Cardiac muscle cell (in vitro differentiated cells and primary cell): ENCODE data around the gene SYNJ1. TPM values are rescaled to one million over a fixed set of nuclear protein-coding genes. Genes with fewer than 3 reads are reported as not detected.

ENCODE experiments used
- DNase-seq, 2 donors: peaks; one replicate each; pipeline versions ENCODE4 v3.0.0 to v3.0.0-alpha.2; 2010 to 2017; ENCODE audit warnings: low read depth in 1 of 2, low spot score in 1 of 2
- H3K27ac ChIP-seq: fragments of 200-600 bp; sonication (generic); 2 replicates; pipeline ENCODE4 v1.5.1; 2016
- H3K27me3 ChIP-seq: fragments of 200-600 bp; sonication (generic); 2 replicates; pipeline ENCODE4 v1.6.0; 2016; ENCODE audit warnings: control low read depth
- H3K36me3 ChIP-seq: fragments of 200-600 bp; sonication (generic); 2 replicates; pipeline ENCODE4 v1.5.1; 2016; ENCODE audit warnings: control low read depth
- H3K4me1 ChIP-seq: fragments of 200-600 bp; sonication (generic); 2 replicates; pipeline ENCODE4 v1.8.1; 2017; ENCODE audit warnings: low read depth, mild to moderate bottlenecking, mixed run types
- H3K4me3 ChIP-seq: fragments of 200-600 bp; sonication (generic); 2 replicates; pipeline ENCODE4 v1.5.1; 2016; ENCODE audit warnings: mild to moderate bottlenecking
- H3K9me3 ChIP-seq: fragments of 200-600 bp; sonication (generic); 2 replicates; pipeline ENCODE4 v1.5.1; 2017; ENCODE audit warnings: low read depth, mild to moderate bottlenecking, control low read depth
- polyA plus RNA-seq: library from polyadenylated mRNA; unstranded; fragments of >200 nt; fragmentation: Nextera tagmentation; extraction: Ambion mirVana; gene quantifications from 2 replicates; pipeline ENCODE4 v1.2.1, GENCODE V29; 2016
- total RNA-seq: library from RNA; depleted of rRNA; stranded (reverse); fragments of >200 nt; gene quantifications from 2 replicates; pipeline ENCODE4 v1.2.3, GENCODE V29; 2016
- TF ChIP-seq, protein P1 (sequence below): IDR thresholded peaks from 2 replicates; pipeline ENCODE4 v1.5.1; 2012; ENCODE audit warnings: low read depth, mild to moderate bottlenecking, low read length

The SYNJ1 gene
- total and polyA plus RNA-seq, 2 experiments from 2014 or later: 5.9 to 10.0 TPM

DNA sequence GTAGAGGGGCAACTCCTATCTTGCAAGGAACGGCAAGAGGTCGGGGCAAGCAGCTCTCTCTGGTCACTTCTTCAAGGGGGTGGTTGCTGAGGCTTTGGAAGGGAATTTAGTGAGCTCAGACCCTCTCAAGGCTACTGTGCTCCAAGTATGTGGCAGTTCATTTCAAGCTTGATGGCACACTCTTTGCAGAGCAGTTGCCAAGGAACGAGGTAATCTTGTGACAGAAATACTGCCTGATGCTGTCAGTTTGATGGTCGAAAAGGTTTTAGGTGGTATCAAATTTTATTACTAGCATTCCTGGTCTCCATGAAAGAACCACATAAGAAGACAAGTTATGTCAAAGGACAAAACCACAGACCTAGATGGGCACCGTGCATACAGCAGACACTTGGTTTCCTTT is 128.7 kb downstream of the SYNJ1 start:
- H3K4me3 ChIP-seq: no peak overlapping the region
- no peak overlapping the region for H3K27ac ChIP-seq
- H3K27me3 ChIP-seq: no peaks in the 10 kb centered on the region
- no peaks in the 10 kb centered on the region for H3K9me3 ChIP-seq
- H3K36me3 ChIP-seq: peaks cover 17% of the 10 kb centered on the region
- TF ChIP-seq, protein P1, sequence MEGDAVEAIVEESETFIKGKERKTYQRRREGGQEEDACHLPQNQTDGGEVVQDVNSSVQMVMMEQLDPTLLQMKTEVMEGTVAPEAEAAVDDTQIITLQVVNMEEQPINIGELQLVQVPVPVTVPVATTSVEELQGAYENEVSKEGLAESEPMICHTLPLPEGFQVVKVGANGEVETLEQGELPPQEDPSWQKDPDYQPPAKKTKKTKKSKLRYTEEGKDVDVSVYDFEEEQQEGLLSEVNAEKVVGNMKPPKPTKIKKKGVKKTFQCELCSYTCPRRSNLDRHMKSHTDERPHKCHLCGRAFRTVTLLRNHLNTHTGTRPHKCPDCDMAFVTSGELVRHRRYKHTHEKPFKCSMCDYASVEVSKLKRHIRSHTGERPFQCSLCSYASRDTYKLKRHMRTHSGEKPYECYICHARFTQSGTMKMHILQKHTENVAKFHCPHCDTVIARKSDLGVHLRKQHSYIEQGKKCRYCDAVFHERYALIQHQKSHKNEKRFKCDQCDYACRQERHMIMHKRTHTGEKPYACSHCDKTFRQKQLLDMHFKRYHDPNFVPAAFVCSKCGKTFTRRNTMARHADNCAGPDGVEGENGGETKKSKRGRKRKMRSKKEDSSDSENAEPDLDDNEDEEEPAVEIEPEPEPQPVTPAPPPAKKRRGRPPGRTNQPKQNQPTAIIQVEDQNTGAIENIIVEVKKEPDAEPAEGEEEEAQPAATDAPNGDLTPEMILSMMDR: no peak
- no peaks in the 10 kb centered on the region for H3K4me1 ChIP-seq
- DNase-seq: no peak

DNA sequence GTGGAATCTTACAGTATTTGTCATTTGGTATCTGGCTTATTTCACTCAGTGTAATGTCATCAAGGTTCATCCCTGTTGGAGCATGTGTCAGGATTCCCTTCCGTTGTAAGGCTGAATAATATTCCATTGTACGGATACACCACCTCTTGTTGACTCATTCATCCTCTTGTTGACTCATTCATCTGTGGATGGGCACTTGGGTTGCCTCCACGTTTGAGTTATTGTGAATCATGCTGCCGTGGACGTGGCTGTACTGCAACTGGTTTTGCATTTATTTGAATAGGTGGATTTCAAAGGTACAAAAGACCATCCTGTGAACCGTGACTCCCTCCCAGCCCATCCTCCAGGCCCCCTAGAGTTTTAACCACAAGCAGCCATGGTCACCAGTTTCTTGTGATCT is 130.6 kb downstream of the SYNJ1 start:
- no peak overlapping the region for H3K27ac ChIP-seq
- peaks cover 4% of the 10 kb centered on the region for H3K36me3 ChIP-seq
- H3K4me1 ChIP-seq: no peaks in the 10 kb centered on the region
- H3K9me3 ChIP-seq: no peaks in the 10 kb centered on the region
- H3K27me3 ChIP-seq: no peaks in the 10 kb centered on the region
- peak in 1 of 2 donors; percentile 70 for DNase-seq
- TF ChIP-seq, protein P1: no peak
- H3K4me3 ChIP-seq: no peak overlapping the region

DNA sequence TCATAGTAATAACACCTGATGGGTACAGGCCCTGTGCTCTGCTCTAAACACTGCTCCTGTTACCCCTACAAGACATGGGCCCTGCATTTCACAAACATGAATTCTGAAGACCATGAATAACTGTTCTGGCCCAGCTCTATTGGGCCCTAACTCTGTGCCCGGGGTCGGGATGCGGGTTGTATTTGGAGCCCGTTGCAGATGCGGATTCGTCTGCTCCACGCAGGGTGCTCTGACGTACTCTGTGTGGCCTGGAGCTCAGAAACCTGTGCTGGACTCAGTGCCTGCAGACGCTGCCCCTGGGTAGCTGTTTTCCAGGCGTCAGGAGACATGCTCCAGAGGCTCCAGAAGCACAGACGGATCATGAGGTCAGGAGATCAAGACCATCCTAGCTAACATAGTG is 132.4 kb downstream of the SYNJ1 start:
- no peaks in the 10 kb centered on the region for H3K9me3 ChIP-seq
- no peaks in the 10 kb centered on the region for H3K4me1 ChIP-seq
- no peak overlapping the region for H3K4me3 ChIP-seq
- no peaks in the 10 kb centered on the region for H3K27me3 ChIP-seq
- TF ChIP-seq, protein P1: no peak
- no peak overlapping the region for H3K27ac ChIP-seq
- no peaks in the 10 kb centered on the region for H3K36me3 ChIP-seq
- no peak for DNase-seq

DNA sequence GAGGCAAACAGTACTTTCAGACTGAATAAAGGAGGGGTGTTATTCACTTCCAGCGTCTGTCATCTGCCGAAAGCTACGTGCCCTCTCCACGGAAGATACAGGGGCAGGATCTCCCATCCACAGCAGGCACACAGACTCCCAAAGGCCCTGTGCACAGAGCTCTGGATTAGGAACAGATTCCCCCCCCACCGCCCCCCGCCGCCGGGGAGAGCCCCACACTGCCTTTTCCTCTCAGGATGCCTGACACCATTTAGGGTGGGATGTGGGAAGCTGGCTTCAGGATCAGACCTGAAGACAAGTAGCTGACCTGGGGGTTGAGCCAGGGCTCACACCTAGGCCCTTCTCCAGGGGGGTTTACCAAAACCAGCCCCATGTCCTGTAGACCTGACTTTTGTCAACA is 134.1 kb downstream of the SYNJ1 start:
- H3K27me3 ChIP-seq: no peaks in the 10 kb centered on the region
- no peak for DNase-seq
- no peaks in the 10 kb centered on the region for H3K4me1 ChIP-seq
- H3K27ac ChIP-seq: no peak overlapping the region
- no peaks in the 10 kb centered on the region for H3K9me3 ChIP-seq
- no peaks in the 10 kb centered on the region for H3K36me3 ChIP-seq
- TF ChIP-seq, protein P1: no peak
- H3K4me3 ChIP-seq: no peak overlapping the region

DNA sequence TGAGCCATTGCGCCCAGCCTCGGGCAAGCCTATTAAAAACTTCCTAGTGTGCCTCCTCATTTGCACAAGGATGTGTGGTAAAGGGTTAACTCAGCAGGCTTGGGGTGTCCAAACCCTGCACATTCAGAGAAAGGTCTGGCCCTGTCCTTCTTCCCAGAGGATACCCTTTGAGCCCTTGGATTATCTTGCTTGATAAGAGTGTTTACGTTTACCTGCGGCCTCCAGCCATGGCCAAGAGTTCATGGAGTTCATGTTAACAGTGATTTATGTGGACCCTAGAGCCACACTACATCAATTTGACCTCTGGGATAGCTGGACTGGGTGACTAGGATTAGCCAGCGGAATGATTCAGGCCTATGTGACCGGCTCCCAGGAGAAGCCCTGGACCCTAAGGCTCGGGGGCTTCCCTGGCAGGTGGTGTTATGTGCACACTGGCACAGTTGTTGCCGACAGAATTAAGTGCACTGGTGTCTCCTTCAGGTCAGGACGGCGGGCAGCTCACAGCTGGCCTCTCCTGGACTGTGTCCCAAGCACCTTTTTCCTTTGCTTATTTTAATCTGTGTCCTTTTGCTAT is 134.8 kb downstream of the SYNJ1 start:
- Histone ChIP-seq H3K36me3 (no peaks in the 10 kb centered on the region), H3K27ac (no peak overlapping the region), H3K9me3 (no peaks in the 10 kb centered on the region), H3K4me3 (no peak overlapping the region), H3K27me3 (no peaks in the 10 kb centered on the region), H3K4me1 (no peaks in the 10 kb centered on the region)
- TF ChIP-seq, protein P1: no peak
- DNase-seq: no peak
